Neural progenitor cell (in vitro differentiated cells): Measurements from ENCODE around the gene PIP4P1. TPM values are rescaled to one million over a fixed set of nuclear protein-coding genes. Genes with fewer than 3 reads are reported as not detected.

Source experiments
- DNase-seq: peaks from one replicate; pipeline ENCODE4 v3.0.0-alpha.2; 2016; ENCODE audit warnings: low spot score
- H2AFZ ChIP-seq: fragments of 200-600 bp; sonication (generic); replicated peaks from 2 replicates; pipeline ENCODE4 v1.6.1; 2016; ENCODE audit warnings: antibody characterized with exemption
- H3F3A ChIP-seq: fragments of 200-600 bp; sonication (generic); 2 replicates; pipeline ENCODE4 v1.6.1; 2016; ENCODE audit warnings: antibody characterized with exemption, low read depth
- H3K27ac ChIP-seq: fragments of 200-600 bp; sonication (generic); 2 replicates; pipeline ENCODE4 v1.5.1; 2016; ENCODE audit warnings: mild to moderate bottlenecking
- H3K27me3 ChIP-seq: fragments of 200-600 bp; sonication (generic); 2 replicates; pipeline ENCODE4 v1.6.1; 2016; ENCODE audit warnings: mild to moderate bottlenecking, moderate library complexity
- H3K36me3 ChIP-seq: fragments of 200-600 bp; sonication (generic); 2 replicates; pipeline ENCODE4 v1.5.1; 2016
- H3K4me1 ChIP-seq: fragments of 200-600 bp; sonication (generic); 2 replicates; pipeline ENCODE4 v1.6.1; 2016; ENCODE audit warnings: mixed run types
- H3K4me2 ChIP-seq: fragments of 200-600 bp; sonication (generic); 2 replicates; pipeline ENCODE4 v1.6.1; 2016
- H3K4me3 ChIP-seq: fragments of 200-600 bp; sonication (generic); 2 replicates; pipeline ENCODE4 v1.5.1; 2016
- H3K79me2 ChIP-seq: fragments of 200-600 bp; sonication (generic); 2 replicates; pipeline ENCODE4 v1.6.1; 2016; ENCODE audit warnings: low read depth
- H3K9ac ChIP-seq: fragments of 200-600 bp; sonication (generic); 2 replicates; pipeline ENCODE4 v1.6.1; 2016
- H3K9me3 ChIP-seq: fragments of 200-600 bp; sonication (generic); 2 replicates; pipeline ENCODE4 v1.5.1; 2016; ENCODE audit warnings: low read depth
- H4K20me1 ChIP-seq: fragments of 200-600 bp; sonication (generic); 2 replicates; pipeline ENCODE4 v1.6.1; 2016; ENCODE audit warnings: low read depth
- H3K27ac Mint-ChIP-seq: 3 replicates; pipeline ENCODE4 v1.8.0; 2021; ENCODE audit warnings: mixed read lengths
- H3K27me3 Mint-ChIP-seq: 2 replicates; pipeline ENCODE4 v1.8.0; 2022; ENCODE audit warnings: low read depth, mild to moderate bottlenecking, inconsistent platforms, moderate library complexity, mixed read lengths; ENCODE audit not compliant: insufficient read depth
- H3K36me3 Mint-ChIP-seq: 3 replicates; pipeline ENCODE4 v1.8.0; 2021; ENCODE audit warnings: mixed read lengths
- H3K4me1 Mint-ChIP-seq: 3 replicates; pipeline ENCODE4 v1.8.0; 2021; ENCODE audit warnings: mixed read lengths
- H3K4me3 Mint-ChIP-seq: 3 replicates; pipeline ENCODE4 v1.8.0; 2021; ENCODE audit warnings: mild to moderate bottlenecking, moderate library complexity, mixed read lengths
- H3K9me3 Mint-ChIP-seq: 3 replicates; pipeline ENCODE4 v1.8.0; 2020; ENCODE audit warnings: mixed read lengths
- CTCF ChIP-seq: fragments of 200-600 bp; sonication (generic); IDR thresholded peaks from 2 replicates; pipeline ENCODE4 v1.5.1; 2017; ENCODE audit warnings: antibody characterized with exemption, mild to moderate bottlenecking
- EZH2 ChIP-seq: fragments of 200-600 bp; sonication (generic); IDR thresholded peaks from 2 replicates; pipeline ENCODE4 v1.6.1; 2017; ENCODE audit warnings: antibody characterized with exemption, mild to moderate bottlenecking, moderate library complexity
- EZH2phosphoT487 ChIP-seq: fragments of 200-600 bp; sonication (generic); IDR thresholded peaks from 2 replicates; pipeline ENCODE4 v1.6.1; 2017; ENCODE audit warnings: antibody characterized with exemption
- total RNA-seq: library from RNA; depleted of rRNA; stranded (reverse); fragments of >200 nt; gene quantifications from 2 replicates; pipeline ENCODE4 v1.2.3, GENCODE V29; 2015; ENCODE audit warnings: low replicate concordance

Gene PIP4P1
- total RNA-seq, 1 donor from 2014 or later, result 24.1 TPM

GRCh38 chr14:20493634-20494033 lies 32.4 kb upstream of the PIP4P1 start:
- no peak for DNase-seq
- H3K36me3 ChIP-seq, result no peaks in the 10 kb centered on the region
- Mint-ChIP-seq H3K36me3 (no peaks in the 10 kb centered on the region), H3K4me3 (no peak overlapping the region), H3K9me3 (no peaks in the 10 kb centered on the region), H3K4me1 (peaks cover 4% of the 10 kb centered on the region), H3K27ac (no peak overlapping the region), H3K27me3 (no peaks in the 10 kb centered on the region)
- H3K9me3 ChIP-seq, result no peaks in the 10 kb centered on the region
- no peak overlapping the region for H3K4me2 ChIP-seq
- no peaks in the 10 kb centered on the region for H4K20me1 ChIP-seq
- H2AFZ ChIP-seq, result peak overlapping the region; percentile 57
- no peaks in the 10 kb centered on the region for H3K79me2 ChIP-seq
- no peak overlapping the region for H3K4me3 ChIP-seq
- H3K4me1 ChIP-seq, result no peaks in the 10 kb centered on the region
- H3F3A ChIP-seq, result no peaks in the 10 kb centered on the region
- H3K9ac ChIP-seq, result no peak overlapping the region
- no peak overlapping the region for H3K27ac ChIP-seq
- H3K27me3 ChIP-seq, result no peaks in the 10 kb centered on the region
- TF ChIP-seq CTCF, result no peak
- no peak for TF ChIP-seq EZH2phosphoT487
- no peak for TF ChIP-seq EZH2

- H3K4me1 Mint-ChIP-seq, result peaks cover 3% of the 10 kb centered on the region
- no peak for TF ChIP-seq CTCF
- no peak for TF ChIP-seq EZH2phosphoT487
- no peak for TF ChIP-seq EZH2
- no peaks in the 10 kb centered on the region for H4K20me1 ChIP-seq
- no peak overlapping the region for H3K9ac ChIP-seq
- no peaks in the 10 kb centered on the region for H3K79me2 ChIP-seq
- no peak overlapping the region for H2AFZ ChIP-seq
- H3F3A ChIP-seq, result no peaks in the 10 kb centered on the region
- no peak for DNase-seq
- no peaks in the 10 kb centered on the region for H3K9me3 Mint-ChIP-seq
- no peak overlapping the region for H3K4me3 ChIP-seq
- H3K27me3 ChIP-seq, result no peaks in the 10 kb centered on the region
- no peak overlapping the region for H3K27ac Mint-ChIP-seq
- no peak overlapping the region for H3K4me2 ChIP-seq
- no peak overlapping the region for H3K4me3 Mint-ChIP-seq
- H3K4me1 ChIP-seq, result no peaks in the 10 kb centered on the region
- no peaks in the 10 kb centered on the region for H3K9me3 ChIP-seq
- H3K36me3 Mint-ChIP-seq, result no peaks in the 10 kb centered on the region
- no peaks in the 10 kb centered on the region for H3K36me3 ChIP-seq
- no peak overlapping the region for H3K27ac ChIP-seq
- H3K27me3 Mint-ChIP-seq, result peaks cover 2% of the 10 kb centered on the region
These were observed 31.3 kb upstream of the PIP4P1 start for GRCh38 chr14:20492486-20492885.

- DNase-seq, result no peak
- Histone ChIP-seq H2AFZ (peak overlapping the region; percentile 94), H3F3A (no peaks in the 10 kb centered on the region), H3K4me2 (no peak overlapping the region), H4K20me1 (no peaks in the 10 kb centered on the region), H3K27me3 (no peaks in the 10 kb centered on the region), H3K27ac (no peak overlapping the region), H3K36me3 (no peaks in the 10 kb centered on the region), H3K9me3 (no peaks in the 10 kb centered on the region), H3K9ac (no peak overlapping the region), H3K4me1 (no peaks in the 10 kb centered on the region), H3K4me3 (no peak overlapping the region), H3K79me2 (no peaks in the 10 kb centered on the region)
- Mint-ChIP-seq H3K27ac (no peak overlapping the region), H3K36me3 (no peaks in the 10 kb centered on the region), H3K4me1 (peaks cover 3% of the 10 kb centered on the region), H3K9me3 (no peaks in the 10 kb centered on the region), H3K27me3 (peaks cover 2% of the 10 kb centered on the region), H3K4me3 (no peak overlapping the region)
- TF ChIP-seq CTCF (no peak), EZH2phosphoT487 (no peak), EZH2 (no peak)
These were observed 29.3 kb upstream of the PIP4P1 start for GRCh38 chr14:20490563-20490962.
